NCI-H226 (cell line): ENCODE measurements around the gene ZNF609.
"Not testable (repeated sequence)": the region's sequence is repeated elsewhere in the genome, so short reads cannot be mapped to it uniquely, and the experiment has no call there.

Experiments used
- DNase-seq: peaks from one replicate; pipeline ENCODE4 v3.0.0-alpha.2; 2015

The ZNF609 gene

GRCh38 chr15:64586259-64586870 lies 126.0 kb downstream of the ZNF609 start:
- no peak for DNase-seq

GRCh38 chr15:64586984-64587383 lies 126.6 kb downstream of the ZNF609 start:
- DNase-seq = no peak

GRCh38 chr15:64589435-64590084 lies 129.2 kb downstream of the ZNF609 start:
- no peak for DNase-seq

GRCh38 chr15:64592845-64593244 lies 132.5 kb downstream of the ZNF609 start:
- DNase-seq = not testable (repeated sequence)

- DNase-seq = peak; percentile 70
Measured at GRCh38 chr15:64596701-64597476, 136.5 kb downstream of the ZNF609 start.

GRCh38 chr15:64597477-64597822 lies 137.1 kb downstream of the ZNF609 start:
- no peak for DNase-seq

- no peak for DNase-seq
Measured at GRCh38 chr15:64599226-64599625, 138.8 kb downstream of the ZNF609 start.

GRCh38 chr15:64599716-64600115 lies 139.3 kb downstream of the ZNF609 start:
- peak; percentile 45 for DNase-seq

GRCh38 chr15:64600794-64601193 lies 140.4 kb downstream of the ZNF609 start:
- no peak for DNase-seq

- no peak for DNase-seq
Measured at GRCh38 chr15:64604319-64604718, 143.9 kb downstream of the ZNF609 start.

- DNase-seq = not testable (repeated sequence)
Measured at GRCh38 chr15:64607416-64607815, 147.0 kb downstream of the ZNF609 start.

GRCh38 chr15:64610257-64610919 lies 150.0 kb downstream of the ZNF609 start:
- no peak for DNase-seq

- no peak for DNase-seq
Measured at GRCh38 chr15:64611085-64611725, 150.8 kb downstream of the ZNF609 start.

GRCh38 chr15:64614519-64614918 lies 154.1 kb downstream of the ZNF609 start:
- DNase-seq = no peak

GRCh38 chr15:64617727-64618126 lies 157.3 kb downstream of the ZNF609 start:
- DNase-seq = no peak

GRCh38 chr15:64618138-64618537 lies 157.8 kb downstream of the ZNF609 start:
- DNase-seq = no peak

GRCh38 chr15:64618540-64618939 lies 158.2 kb downstream of the ZNF609 start:
- no peak for DNase-seq

- DNase-seq = peak; percentile 93
Measured at GRCh38 chr15:64619880-64620839, 159.8 kb downstream of the ZNF609 start.

- no peak for DNase-seq
Measured at GRCh38 chr15:64621056-64621455, 160.7 kb downstream of the ZNF609 start.

- no peak for DNase-seq
Measured at GRCh38 chr15:64622410-64623260, 162.3 kb downstream of the ZNF609 start.
